GM10847 (cell line): ENCODE data around the gene MUSTN1.

Experiments used
- POLR2A ChIP-seq: IDR thresholded peaks from 2 replicates; pipeline ENCODE4 v1.6.1; 2011; ENCODE audit not compliant: insufficient read length; ENCODE audit errors: extremely low read depth

The MUSTN1 gene

GRCh38 chr3:52827866-52828376, 6.9 kb downstream of the MUSTN1 start:
- TF ChIP-seq POLR2A: no peak

- no peak for TF ChIP-seq POLR2A
Observed at GRCh38 chr3:52827441-52827840, 7.4 kb downstream of the MUSTN1 start.

- TF ChIP-seq POLR2A: no peak
Observed at GRCh38 chr3:52824037-52824436, 10.8 kb downstream of the MUSTN1 start.

- no peak for TF ChIP-seq POLR2A
Observed at GRCh38 chr3:52822363-52822762, 12.5 kb downstream of the MUSTN1 start.

GRCh38 chr3:52820736-52821135, 14.1 kb downstream of the MUSTN1 start:
- no peak for TF ChIP-seq POLR2A

- TF ChIP-seq POLR2A: no peak
Observed at GRCh38 chr3:52819936-52820335, 14.9 kb downstream of the MUSTN1 start.

GRCh38 chr3:52817860-52818259, 17.0 kb downstream of the MUSTN1 start:
- TF ChIP-seq POLR2A: no peak

GRCh38 chr3:52817221-52817620, 17.6 kb downstream of the MUSTN1 start:
- TF ChIP-seq POLR2A: no peak

- no peak for TF ChIP-seq POLR2A
Observed at GRCh38 chr3:52816654-52817053, 18.2 kb downstream of the MUSTN1 start.

GRCh38 chr3:52816199-52816598, 18.6 kb downstream of the MUSTN1 start:
- no peak for TF ChIP-seq POLR2A

- TF ChIP-seq POLR2A: no peak
Observed at GRCh38 chr3:52813810-52814209, 21.0 kb downstream of the MUSTN1 start.

GRCh38 chr3:52811452-52812011, 23.3 kb downstream of the MUSTN1 start:
- no peak for TF ChIP-seq POLR2A

- no peak for TF ChIP-seq POLR2A
Observed at GRCh38 chr3:52810923-52811322, 23.9 kb downstream of the MUSTN1 start.

GRCh38 chr3:52809662-52810377, 25.0 kb downstream of the MUSTN1 start:
- no peak for TF ChIP-seq POLR2A

- no peak for TF ChIP-seq POLR2A
Observed at GRCh38 chr3:52809149-52809548, 25.7 kb downstream of the MUSTN1 start.

- TF ChIP-seq POLR2A: no peak
Observed at GRCh38 chr3:52805270-52806039, 29.4 kb downstream of the MUSTN1 start.
